Endothelial cell of umbilical vein (primary cell): ENCODE results near the gene CABP2. TPM values are rescaled to one million over a fixed set of nuclear protein-coding genes. Genes with fewer than 3 reads are reported as not detected.

Source experiments
- BruUV-seq: library from RNA; stranded (reverse); fragments of 400-500 nt; replicated peaks from 2 replicates; lab custom pipeline; 2021; lab: Mats Ljungman, UMichigan
- CTCF ChIA-PET: fragments of 300-600, 350-600 bp; sonication (Branson Sonifier 250); formaldehyde crosslinking; loops from one replicate; lab custom pipeline; 2021; ENCODE audit warnings: antibody characterized with exemption, inconsistent platforms; lab: Charles Lee
- POLR2A ChIA-PET: fragments of 300-600, 350-600 bp; sonication (Branson Sonifier 250); formaldehyde crosslinking; loops from one replicate; lab custom pipeline; 2021; ENCODE audit warnings: antibody characterized with exemption, inconsistent platforms; lab: Charles Lee
- DNase-seq: peaks from one replicate; pipeline ENCODE4 v3.0.0-alpha.2; 2011; ENCODE audit warnings: low read depth, low spot score
- FAIRE-seq: peaks from 2 replicates; lab custom pipeline; 2011; peaks lifted over from hg19 to GRCh38; lab: Jason Lieb, UNC
- H2AFZ ChIP-seq: 2 replicates; pipeline ENCODE4 v1.6.0; 2012; ENCODE audit warnings: low read depth, low read length, control low read depth, inconsistent platforms
- H3K27ac ChIP-seq: 2 replicates; pipeline ENCODE4 v1.5.1; 2011; ENCODE audit warnings: low read depth, mild to moderate bottlenecking, control low read depth, low read length, moderate library complexity; ENCODE audit not compliant: insufficient read depth
- H3K27me3 ChIP-seq, 2 experiments: 2 replicates each; pipeline versions ENCODE4 v1.6.0 to v1.6.1; 2011; ENCODE audit warnings: low read length in 2 of 2, mixed read lengths in 1 of 2; ENCODE audit not compliant: control insufficient read depth in 2 of 2, insufficient read depth in 2 of 2
- H3K36me3 ChIP-seq, 2 experiments: 2 replicates in 1 of 2; 3 replicates in 1 of 2; pipeline ENCODE4 v1.5.1; 2011; ENCODE audit warnings: low read length in 2 of 2, mild to moderate bottlenecking in 1 of 2, moderate library complexity in 1 of 2; ENCODE audit not compliant: control insufficient read depth in 2 of 2, insufficient read depth in 2 of 2; ENCODE audit errors: extremely low read depth in 1 of 2
- H3K4me1 ChIP-seq: 3 replicates; pipeline ENCODE4 v1.5.1; 2011; ENCODE audit warnings: mild to moderate bottlenecking, low read length; ENCODE audit not compliant: control insufficient read depth, insufficient read depth; ENCODE audit errors: extremely low read depth
- H3K4me2 ChIP-seq: 2 replicates; pipeline ENCODE4 v1.6.1; 2011; ENCODE audit warnings: low read length, control low read depth, mixed read lengths; ENCODE audit not compliant: insufficient read depth
- H3K4me3 ChIP-seq, 3 experiments: fragments of 200-600 bp in 1 of 3; sonication (generic), shearing (Covaris generic) in 1 of 3; replicated peaks in 1 of 3; 2 replicates each; pipeline ENCODE4 v1.5.1; 2011 to 2016; ENCODE audit warnings: control low read depth in 3 of 3, low read length in 3 of 3, mild to moderate bottlenecking in 2 of 3, inconsistent platforms in 1 of 3, low read depth in 1 of 3, moderate library complexity in 1 of 3; ENCODE audit not compliant: insufficient read depth in 1 of 3
- H3K79me2 ChIP-seq: 2 replicates; pipeline ENCODE4 v1.6.0; 2012; ENCODE audit warnings: low read length, inconsistent platforms; ENCODE audit not compliant: control insufficient read depth, insufficient read depth
- H3K9ac ChIP-seq: replicated peaks from 2 replicates; pipeline ENCODE3; 2011; ENCODE audit warnings: low read length, control low read depth; ENCODE audit not compliant: insufficient read depth; ENCODE audit errors: extremely low read depth
- H3K9me1 ChIP-seq: replicated peaks from 3 replicates; pipeline ENCODE4 v1.6.0; 2011; ENCODE audit warnings: mild to moderate bottlenecking, low read length; ENCODE audit not compliant: control insufficient read depth, insufficient read depth; ENCODE audit errors: extremely low read depth
- H3K9me3 ChIP-seq: replicated peaks from 2 replicates; pipeline ENCODE4 v1.5.1; 2012; ENCODE audit warnings: low read length, inconsistent platforms; ENCODE audit not compliant: control insufficient read depth, insufficient read depth
- H4K20me1 ChIP-seq: replicated peaks from 2 replicates; pipeline ENCODE3; 2011; ENCODE audit warnings: mild to moderate bottlenecking, low read length; ENCODE audit not compliant: control insufficient read depth, insufficient read depth; ENCODE audit errors: extremely low read depth
- JUN ChIP-seq: IDR thresholded peaks from 2 replicates; pipeline ENCODE4 v1.6.1; 2011; ENCODE audit warnings: borderline replicate concordance, low read depth; ENCODE audit not compliant: insufficient read length, insufficient read depth
- POLR2A ChIP-seq: IDR thresholded peaks from 2 replicates; pipeline ENCODE4 v1.6.1; 2012; ENCODE audit warnings: low read depth, mild to moderate bottlenecking, control low read depth, low read length
- POLR2AphosphoS5 ChIP-seq: IDR thresholded peaks from 2 replicates; pipeline ENCODE4 v1.6.1; 2012; ENCODE audit warnings: low read depth, mild to moderate bottlenecking, control low read depth, low read length, moderate library complexity; ENCODE audit not compliant: insufficient read depth
- dilution Hi-C: fragments of 300-500 bp; cut with MboI; formaldehyde crosslinking; loops from one replicate; pipeline ENCODE4 v1.15.0; 2019; ENCODE audit warnings: low sequenced_read_pairs; ENCODE audit not compliant: extremely low pct_ligation_motif_present
- intact Hi-C: fragments of 100-400 bp; cut with micrococcal nuclease; formaldehyde crosslinking; loops from one replicate; pipeline ENCODE4 v1.10.0; 2022
- polyA plus RNA-seq, 4 experiments: library from polyadenylated mRNA; depleted of rRNA in 3 of 4; stranded (reverse) in 3 of 4; unstranded in 1 of 4; fragments of >200 nt; gene quantifications; 2 replicates each; pipeline versions ENCODE4 v1.2.1 to v1.2.3, GENCODE V29; 2011 to 2012; ENCODE audit warnings: missing spikeins in 1 of 4
- total RNA-seq: library from RNA; stranded (reverse); gene quantifications from 2 replicates; pipeline ENCODE4 v1.2.3, GENCODE V29; 2021
- TF ChIP-seq, protein P1 (sequence below): IDR thresholded peaks from 2 replicates; pipeline ENCODE4 v1.6.1; 2011; ENCODE audit not compliant: insufficient read depth, insufficient read length
- TF ChIP-seq, protein P2 (sequence below), 2 donors: IDR thresholded peaks; 1 replicate in 1 of 2; 2 replicates in 1 of 2; pipeline ENCODE4 v1.5.1; 2011; ENCODE audit warnings: low read length in 2 of 2, mild to moderate bottlenecking in 2 of 2, moderate library complexity in 2 of 2, control low read depth in 1 of 2, inconsistent platforms in 1 of 2, low read depth in 1 of 2; ENCODE audit not compliant: insufficient read depth in 1 of 2; ENCODE audit errors: extremely low read depth in 1 of 2

Gene CABP2
- total and polyA plus RNA-seq, 2 donors (not counting 3 experiments of a cell fraction or from before 2014, with no cell fraction given), result not detected

DNA sequence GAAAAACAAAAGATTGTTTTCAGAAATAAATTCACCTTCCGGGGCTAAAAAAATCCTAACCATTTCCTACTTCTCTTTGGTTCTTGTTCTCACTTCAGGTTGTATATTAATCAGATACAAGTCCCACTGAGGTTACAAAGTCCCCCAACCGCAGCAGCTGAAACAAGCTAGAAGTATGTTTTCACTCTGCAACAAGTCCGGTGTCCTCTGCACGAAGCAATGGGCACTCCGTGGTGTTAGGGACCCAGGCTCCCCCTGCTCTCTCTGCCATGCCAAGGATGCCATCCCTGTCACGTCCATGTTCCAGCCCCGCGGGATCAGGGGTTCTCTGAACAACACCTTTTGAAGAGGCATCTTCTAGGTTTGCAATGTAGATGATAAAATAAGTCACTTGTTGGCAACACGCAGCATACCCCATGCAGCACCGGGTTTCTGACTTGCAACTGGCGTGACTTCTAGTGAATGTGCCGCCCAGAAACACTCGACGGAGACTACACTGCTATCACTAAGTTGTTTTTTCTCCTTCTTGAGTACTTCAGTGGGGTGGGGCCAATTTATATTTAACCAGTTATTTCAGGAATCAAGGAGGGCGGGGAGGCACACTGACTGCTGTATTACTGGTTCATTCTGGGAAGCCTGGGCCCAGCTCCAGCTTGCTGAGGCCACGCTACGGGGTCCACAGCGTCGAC is 35.0 kb upstream of the CABP2 start:
- H3K4me1 ChIP-seq, result peaks cover 6% of the 10 kb centered on the region
- no peak overlapping the region for H2AFZ ChIP-seq
- no peak overlapping the region for H3K9ac ChIP-seq
- no peak for TF ChIP-seq POLR2A
- TF ChIP-seq POLR2AphosphoS5, result no peak
- TF ChIP-seq, protein P1, sequence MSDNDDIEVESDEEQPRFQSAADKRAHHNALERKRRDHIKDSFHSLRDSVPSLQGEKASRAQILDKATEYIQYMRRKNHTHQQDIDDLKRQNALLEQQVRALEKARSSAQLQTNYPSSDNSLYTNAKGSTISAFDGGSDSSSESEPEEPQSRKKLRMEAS, result no peak
- TF ChIP-seq, protein P2, sequence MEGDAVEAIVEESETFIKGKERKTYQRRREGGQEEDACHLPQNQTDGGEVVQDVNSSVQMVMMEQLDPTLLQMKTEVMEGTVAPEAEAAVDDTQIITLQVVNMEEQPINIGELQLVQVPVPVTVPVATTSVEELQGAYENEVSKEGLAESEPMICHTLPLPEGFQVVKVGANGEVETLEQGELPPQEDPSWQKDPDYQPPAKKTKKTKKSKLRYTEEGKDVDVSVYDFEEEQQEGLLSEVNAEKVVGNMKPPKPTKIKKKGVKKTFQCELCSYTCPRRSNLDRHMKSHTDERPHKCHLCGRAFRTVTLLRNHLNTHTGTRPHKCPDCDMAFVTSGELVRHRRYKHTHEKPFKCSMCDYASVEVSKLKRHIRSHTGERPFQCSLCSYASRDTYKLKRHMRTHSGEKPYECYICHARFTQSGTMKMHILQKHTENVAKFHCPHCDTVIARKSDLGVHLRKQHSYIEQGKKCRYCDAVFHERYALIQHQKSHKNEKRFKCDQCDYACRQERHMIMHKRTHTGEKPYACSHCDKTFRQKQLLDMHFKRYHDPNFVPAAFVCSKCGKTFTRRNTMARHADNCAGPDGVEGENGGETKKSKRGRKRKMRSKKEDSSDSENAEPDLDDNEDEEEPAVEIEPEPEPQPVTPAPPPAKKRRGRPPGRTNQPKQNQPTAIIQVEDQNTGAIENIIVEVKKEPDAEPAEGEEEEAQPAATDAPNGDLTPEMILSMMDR (IDR thresholded peaks at IDR 0.05; ENCODE audit: extremely low read depth in 1 of 2, insufficient read depth in 1 of 2, low read depth in 1 of 2, low read length in 2 of 2), result no peak
- no peak for TF ChIP-seq JUN
- no peaks in the 10 kb centered on the region for H3K27me3 ChIP-seq
- ChIA-PET POLR2A (no interaction called here), CTCF (interaction anchor here (1.4 kb wide), 1 partner anchor 11 kb away, joined by 3 read pairs; no protein-coding TSS in a partner anchor)
- no peak overlapping the region for H3K4me3 ChIP-seq
- H3K9me3 ChIP-seq, result no peaks in the 10 kb centered on the region
- H3K4me2 ChIP-seq, result no peak overlapping the region
- DNase-seq (peak; percentile 16), FAIRE-seq (no peak)
- dilution Hi-C loops, result no loop called here
- no peaks in the 10 kb centered on the region for H4K20me1 ChIP-seq
- H3K27ac ChIP-seq, result no peak overlapping the region
- BruUV-seq, result no TSS peak
- H3K9me1 ChIP-seq, result no peaks in the 10 kb centered on the region
- no peaks in the 10 kb centered on the region for H3K79me2 ChIP-seq
- no peaks in the 10 kb centered on the region for H3K36me3 ChIP-seq
- intact Hi-C loops, result no loop called here
